ENCODE results near the gene LRMDA. TPM values are rescaled to one million over a fixed set of nuclear protein-coding genes. Genes with fewer than 3 reads are reported as not detected.

LRMDA gene
- total and polyA plus RNA-seq, 2 of the 8 experiments (the other 6 are each of a cell fraction or from before 2014, with no cell fraction given) = 0.86 to 2.8 TPM

- DNase-seq (ENCODE audit: low read depth in 1 of 2, low spot score in 2 of 2) = no peak
- Histone ChIP-seq H3K23me2 (ENCODE audit: low read depth, low read length) (no peaks in the 10 kb centered on the region), H3K4me1 (replicated peaks in 1 of 4; ENCODE audit: control insufficient read depth in 3 of 4, insufficient read depth in 4 of 4, low read length in 3 of 4) (no peaks in the 10 kb centered on the region), H3K36me3 (ENCODE audit: control insufficient read depth in 2 of 4, insufficient read depth in 4 of 4, low read length in 3 of 4) (no peaks in the 10 kb centered on the region), H2AFZ (ENCODE audit: low read length) (no peak overlapping the region), H3K18ac (ENCODE audit: extremely low read depth, low read length) (no peak overlapping the region), H4K8ac (ENCODE audit: extremely low read depth, insufficient read depth, low read length) (no peak overlapping the region), H2BK20ac (ENCODE audit: low read length) (no peak overlapping the region), H2AK5ac (ENCODE audit: low read depth, low read length) (no peak overlapping the region; the same call in 1 of the 2 replicates), H3K79me1 (ENCODE audit: low read depth, low read length) (no peaks in the 10 kb centered on the region; the same call in 1 of the 2 replicates), H2BK15ac (ENCODE audit: low read length) (no peak overlapping the region), H3K9ac (replicated peaks in 1 of 4; ENCODE audit: extremely low read depth in 1 of 4, low read depth in 3 of 4, low read length in 3 of 4) (no peak overlapping the region), H3K56ac (replicated peaks; ENCODE audit: insufficient read length, low read depth, low read length) (no peak overlapping the region), H2BK12ac (ENCODE audit: low read depth, low read length) (no peak overlapping the region), H3K23ac (ENCODE audit: insufficient read length) (no peak overlapping the region), H3K27me3 (replicated peaks in 1 of 4; ENCODE audit: control insufficient read depth in 3 of 4, extremely low read depth in 1 of 4, insufficient read depth in 3 of 4, low read length in 3 of 4) (no peaks in the 10 kb centered on the region; a peak in 1 of 7 replicates), H3K9me3 (ENCODE audit: insufficient read depth in 2 of 2, low read depth in 1 of 2, low read length in 1 of 2) (no peaks in the 10 kb centered on the region), H2BK120ac (replicated peaks; ENCODE audit: low read depth, low read length) (no peak overlapping the region), H3K14ac (ENCODE audit: insufficient read length) (no peak overlapping the region), H3K27ac (ENCODE audit: low read depth, low read length) (no peak overlapping the region), H3K4ac (replicated peaks; ENCODE audit: insufficient read length, low read depth, low read length) (no peak overlapping the region), H3K79me2 (ENCODE audit: control insufficient read depth in 1 of 2, insufficient read depth in 2 of 2, low read length in 2 of 2) (no peaks in the 10 kb centered on the region), H4K91ac (replicated peaks; ENCODE audit: insufficient read length, low read length) (no peak overlapping the region), H4K20me1 (replicated peaks in 1 of 2; ENCODE audit: control insufficient read depth in 1 of 2, insufficient read depth in 2 of 2, low read length in 2 of 2) (no peaks in the 10 kb centered on the region), H2BK5ac (ENCODE audit: low read depth, low read length) (no peak overlapping the region), H3K4me2 (ENCODE audit: insufficient read depth in 1 of 2, low read depth in 2 of 2, low read length in 2 of 2) (no peak overlapping the region), H3K4me3 (ENCODE audit: extremely low read depth in 1 of 4, insufficient read depth in 2 of 4, low read depth in 3 of 4, low read length in 4 of 4) (no peak overlapping the region), H4K5ac (ENCODE audit: insufficient read length, low read depth, low read length) (no peak overlapping the region)
- ChIA-PET POLR2A (ENCODE audit: partially characterized antibody) (no interaction called here), CTCF (ENCODE audit: partially characterized antibody) (interaction anchor here (1.6 kb wide), 1 partner anchor 9 kb away, joined by 3 read pairs; no protein-coding TSS in a partner anchor)
- no peak for FAIRE-seq
- TF ChIP-seq RNF2 (IDR thresholded peaks at IDR 0.05; ENCODE audit: borderline replicate concordance, low read depth, low read length, missing control alignments, poor library complexity, severe bottlenecking) = no peak
- TF ChIP-seq KDM4A (IDR thresholded peaks at IDR 0.05; ENCODE audit: low read depth, low read length, severe bottlenecking) = no peak
- no peak for TF ChIP-seq POLR2A (IDR thresholded peaks at IDR 0.05; ENCODE audit: control extremely low read depth in 1 of 2, low read depth in 2 of 2, low read length in 2 of 2)
- TF ChIP-seq EP300 (IDR thresholded peaks at IDR 0.05; ENCODE audit: borderline replicate concordance in 1 of 2, low read depth in 2 of 2, low read length in 2 of 2) = no peak
- TF ChIP-seq CBX8 (IDR thresholded peaks at IDR 0.05; ENCODE audit: borderline replicate concordance, low read depth, low read length) = no peak
- no peak for TF ChIP-seq PHF8 (conservative IDR thresholded peaks at IDR 0.05; ENCODE audit: low read depth, low read length)
- no peak for TF ChIP-seq SP4 (IDR thresholded peaks at IDR 0.05; ENCODE audit: low read length)
- no peak for TF ChIP-seq BCL11A (IDR thresholded peaks at IDR 0.05; ENCODE audit: low read depth in 2 of 2, low read length in 2 of 2)
These were observed 312.8 kb downstream of the LRMDA start for GRCh38 chr10:75744261-75744660.
